Measurements from ENCODE around the gene POLR1A. TPM values are rescaled to one million over a fixed set of nuclear protein-coding genes. Genes with fewer than 3 reads are reported as not detected.

The POLR1A gene
- polyA plus RNA-seq (ENCODE audit: insufficient read length in 10 of 10), result 10 to 100 TPM; 14.0 to 20.1 (median 17.9) TPM
- long read RNA-seq, donor 1, partial matches to known transcripts, result 5 of 5 reads
- long read RNA-seq, donor 1, other reads (novel, unspliced or antisense), result 0 of 5 reads
- long read RNA-seq, donor 2, result 0 reads
- long read RNA-seq, donor 3, result 0 reads
- long read RNA-seq, donor 4, result 0 reads
- long read RNA-seq, donor 5, result 0 reads
- long read RNA-seq, donor 6, result 0 reads
- long read RNA-seq, donor 7, result 0 reads
- long read RNA-seq, donor 8, partial matches to known transcripts, result 0 of 1 reads
- long read RNA-seq, donor 8, other reads (novel, unspliced or antisense), result 0 of 1 reads
- long read RNA-seq, donor 9, result 0 reads

- peak; percentile 91 to 98 (median 95) for DNase-seq
Observed at GRCh38 chr2:86105252-86105968, at the start of gene POLR1A. Gene POLR1A (minus strand): TSS chr2:86105886. CDS start chr2:86105776, 110 bp downstream.

- DNase-seq, result no peak
Observed at GRCh38 chr2:86150502-86150901, 44.8 kb upstream of the POLR1A start.

GRCh38 chr2:86147793-86148192 is 42.1 kb upstream of the POLR1A start:
- DNase-seq, result no peak

- DNase-seq, result no peak
Observed at GRCh38 chr2:86143926-86144685, 38.4 kb upstream of the POLR1A start.

- peak in 1 of 3 donors; percentile 20 for DNase-seq
Observed at GRCh38 chr2:86143307-86143706, 37.6 kb upstream of the POLR1A start.

- no peak for DNase-seq
Observed at GRCh38 chr2:86142436-86143257, 37.0 kb upstream of the POLR1A start.

- DNase-seq, result no peak
Observed at GRCh38 chr2:86140969-86141392, 35.3 kb upstream of the POLR1A start.

GRCh38 chr2:86139981-86140380 is 34.3 kb upstream of the POLR1A start:
- DNase-seq, result no peak

GRCh38 chr2:86138736-86139625 is 33.3 kb upstream of the POLR1A start:
- no peak for DNase-seq

GRCh38 chr2:86136141-86136540 is 30.5 kb upstream of the POLR1A start:
- DNase-seq, result no peak

GRCh38 chr2:86135653-86136052 is 30.0 kb upstream of the POLR1A start:
- DNase-seq, result no peak

- no peak for DNase-seq
Observed at GRCh38 chr2:86134709-86135108, 29.0 kb upstream of the POLR1A start.

GRCh38 chr2:86124683-86125082 is 19.0 kb upstream of the POLR1A start:
- DNase-seq, result no peak

GRCh38 chr2:86123328-86123925 is 17.7 kb upstream of the POLR1A start:
- no peak for DNase-seq

GRCh38 chr2:86118130-86118529 is 12.4 kb upstream of the POLR1A start:
- DNase-seq, result no peak

- no peak for DNase-seq
Observed at GRCh38 chr2:86107031-86107430, 1.3 kb upstream of the POLR1A start.

GRCh38 chr2:86105969-86106945 is 571 bp upstream of the POLR1A start, which contains the start of gene PTCD3:
Gene PTCD3 (plus strand): TSS chr2:86106235. CDS start chr2:86106248, 13 bp downstream.
- peak; percentile 95 to 98 (median 96) for DNase-seq

- DNase-seq, result no peak
Observed at GRCh38 chr2:86102157-86102556, 3.5 kb downstream of the POLR1A start.

- no peak for DNase-seq
Observed at GRCh38 chr2:86097913-86098312, 7.8 kb downstream of the POLR1A start.

All from muscle of back (tissue), 13 donors.